ENCODE results near the gene LBHD2. TPM values are rescaled to one million over a fixed set of nuclear protein-coding genes. Genes with fewer than 3 reads are reported as not detected.

LBHD2 gene
- total and polyA plus RNA-seq, 10 of the 15 experiments (the other 5 are each of a cell fraction or from before 2014, with no cell fraction given): not detected

GRCh38 chr14:103127356-103127755 lies 43.3 kb downstream of the LBHD2 start:
- Histone ChIP-seq H3K79me2 (ENCODE audit: control insufficient read depth, insufficient read depth, low read length) (peaks cover 21% of the 10 kb centered on the region), H3K36me3 (ENCODE audit: control insufficient read depth in 2 of 2, insufficient read depth in 2 of 2, low read length in 1 of 2) (peaks cover 0 to 5% of the 10 kb centered on the region in 2 experiments; a peak in 2 of 4 replicates), H3K4me2 (ENCODE audit: control insufficient read depth, insufficient read depth) (no peak overlapping the region), H3K4me3 (no peak overlapping the region; the same call in 1 of the 2 replicates), H4K20me1 (ENCODE audit: control insufficient read depth, insufficient read depth) (no peaks in the 10 kb centered on the region), H3K9ac (ENCODE audit: control insufficient read depth, insufficient read depth, low read length) (no peak overlapping the region), H3K27ac (ENCODE audit: control insufficient read depth, insufficient read depth) (no peak overlapping the region), H3K4me1 (ENCODE audit: control insufficient read depth, insufficient read depth, low read length) (peaks cover 9% of the 10 kb centered on the region), H3K9me3 (replicated peaks; ENCODE audit: control insufficient read depth, insufficient read depth, low read length) (no peaks in the 10 kb centered on the region), H2AFZ (ENCODE audit: control insufficient read depth, low read depth, low read length) (no peak overlapping the region), H3K27me3 (replicated peaks in 1 of 2; ENCODE audit: control insufficient read depth in 2 of 2, insufficient read depth in 2 of 2, low read length in 1 of 2) (no peaks in the 10 kb centered on the region)
- ATAC-seq (no peak), FAIRE-seq (no peak), DNase-seq (ENCODE audit: low read depth, low spot score) (no peak)
- ChIA-PET CTCF (no interaction called here), SMC1A (ENCODE audit: uncharacterized antibody, unreplicated experiment) (interaction anchor here (1.0 to 1.8 kb wide), 2 partner anchors 22 to 57 kb away, joined by 3 to 6 read pairs; no protein-coding TSS in a partner anchor), RAD21 (ENCODE audit: unreplicated experiment) (no interaction called here), POLR2A (no interaction called here)
- intact Hi-C loops (cut with micrococcal nuclease; ENCODE audit: unreplicated experiment) (no loop called here), in situ Hi-C loops (cut with MboI) (no loop called here)
- 99% methylated on average over 36 of the region's 39 CpGs for WGBS (ENCODE audit: insufficient coverage, insufficient replicate concordance, low lambda C conversion rate, missing lambda C conversion rate)
- BruUV-seq (replicated peaks): no TSS peak
- no peak for TF ChIP-seq ZSCAN29 (IDR thresholded peaks at IDR 0.05)
- TF ChIP-seq, protein P1, sequence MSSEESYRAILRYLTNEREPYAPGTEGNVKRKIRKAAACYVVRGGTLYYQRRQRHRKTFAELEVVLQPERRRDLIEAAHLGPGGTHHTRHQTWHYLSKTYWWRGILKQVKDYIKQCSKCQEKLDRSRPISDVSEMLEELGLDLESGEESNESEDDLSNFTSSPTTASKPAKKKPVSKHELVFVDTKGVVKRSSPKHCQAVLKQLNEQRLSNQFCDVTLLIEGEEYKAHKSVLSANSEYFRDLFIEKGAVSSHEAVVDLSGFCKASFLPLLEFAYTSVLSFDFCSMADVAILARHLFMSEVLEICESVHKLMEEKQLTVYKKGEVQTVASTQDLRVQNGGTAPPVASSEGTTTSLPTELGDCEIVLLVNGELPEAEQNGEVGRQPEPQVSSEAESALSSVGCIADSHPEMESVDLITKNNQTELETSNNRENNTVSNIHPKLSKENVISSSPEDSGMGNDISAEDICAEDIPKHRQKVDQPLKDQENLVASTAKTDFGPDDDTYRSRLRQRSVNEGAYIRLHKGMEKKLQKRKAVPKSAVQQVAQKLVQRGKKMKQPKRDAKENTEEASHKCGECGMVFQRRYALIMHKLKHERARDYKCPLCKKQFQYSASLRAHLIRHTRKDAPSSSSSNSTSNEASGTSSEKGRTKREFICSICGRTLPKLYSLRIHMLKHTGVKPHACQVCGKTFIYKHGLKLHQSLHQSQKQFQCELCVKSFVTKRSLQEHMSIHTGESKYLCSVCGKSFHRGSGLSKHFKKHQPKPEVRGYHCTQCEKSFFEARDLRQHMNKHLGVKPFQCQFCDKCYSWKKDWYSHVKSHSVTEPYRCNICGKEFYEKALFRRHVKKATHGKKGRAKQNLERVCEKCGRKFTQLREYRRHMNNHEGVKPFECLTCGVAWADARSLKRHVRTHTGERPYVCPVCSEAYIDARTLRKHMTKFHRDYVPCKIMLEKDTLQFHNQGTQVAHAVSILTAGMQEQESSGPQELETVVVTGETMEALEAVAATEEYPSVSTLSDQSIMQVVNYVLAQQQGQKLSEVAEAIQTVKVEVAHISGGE (CRISPR knock-in tag; IDR thresholded peaks at IDR 0.05): no peak
- no peak for TF ChIP-seq E2F8 (IDR thresholded peaks at IDR 0.05; ENCODE audit: low read depth, partially characterized antibody)
- TF ChIP-seq ZNF622 (IDR thresholded peaks at IDR 0.05): no peak
- no peak for TF ChIP-seq EGR1 (IDR thresholded peaks at IDR 0.05; ENCODE audit: borderline replicate concordance in 1 of 2, low read depth in 2 of 2, low read length in 2 of 2)
- TF ChIP-seq SRF (IDR thresholded peaks at IDR 0.05; ENCODE audit: low read depth in 2 of 2, low read length in 2 of 2): no peak
- TF ChIP-seq, protein P2, sequence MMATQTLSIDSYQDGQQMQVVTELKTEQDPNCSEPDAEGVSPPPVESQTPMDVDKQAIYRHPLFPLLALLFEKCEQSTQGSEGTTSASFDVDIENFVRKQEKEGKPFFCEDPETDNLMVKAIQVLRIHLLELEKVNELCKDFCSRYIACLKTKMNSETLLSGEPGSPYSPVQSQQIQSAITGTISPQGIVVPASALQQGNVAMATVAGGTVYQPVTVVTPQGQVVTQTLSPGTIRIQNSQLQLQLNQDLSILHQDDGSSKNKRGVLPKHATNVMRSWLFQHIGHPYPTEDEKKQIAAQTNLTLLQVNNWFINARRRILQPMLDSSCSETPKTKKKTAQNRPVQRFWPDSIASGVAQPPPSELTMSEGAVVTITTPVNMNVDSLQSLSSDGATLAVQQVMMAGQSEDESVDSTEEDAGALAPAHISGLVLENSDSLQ (IDR thresholded peaks at IDR 0.05): no peak
- TF ChIP-seq, protein P3, sequence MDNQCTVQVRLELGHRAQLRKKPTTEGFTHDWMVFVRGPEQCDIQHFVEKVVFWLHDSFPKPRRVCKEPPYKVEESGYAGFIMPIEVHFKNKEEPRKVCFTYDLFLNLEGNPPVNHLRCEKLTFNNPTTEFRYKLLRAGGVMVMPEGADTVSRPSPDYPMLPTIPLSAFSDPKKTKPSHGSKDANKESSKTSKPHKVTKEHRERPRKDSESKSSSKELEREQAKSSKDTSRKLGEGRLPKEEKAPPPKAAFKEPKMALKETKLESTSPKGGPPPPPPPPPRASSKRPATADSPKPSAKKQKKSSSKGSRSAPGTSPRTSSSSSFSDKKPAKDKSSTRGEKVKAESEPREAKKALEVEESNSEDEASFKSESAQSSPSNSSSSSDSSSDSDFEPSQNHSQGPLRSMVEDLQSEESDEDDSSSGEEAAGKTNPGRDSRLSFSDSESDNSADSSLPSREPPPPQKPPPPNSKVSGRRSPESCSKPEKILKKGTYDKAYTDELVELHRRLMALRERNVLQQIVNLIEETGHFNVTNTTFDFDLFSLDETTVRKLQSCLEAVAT (IDR thresholded peaks at IDR 0.05): no peak
- TF ChIP-seq, protein P4, sequence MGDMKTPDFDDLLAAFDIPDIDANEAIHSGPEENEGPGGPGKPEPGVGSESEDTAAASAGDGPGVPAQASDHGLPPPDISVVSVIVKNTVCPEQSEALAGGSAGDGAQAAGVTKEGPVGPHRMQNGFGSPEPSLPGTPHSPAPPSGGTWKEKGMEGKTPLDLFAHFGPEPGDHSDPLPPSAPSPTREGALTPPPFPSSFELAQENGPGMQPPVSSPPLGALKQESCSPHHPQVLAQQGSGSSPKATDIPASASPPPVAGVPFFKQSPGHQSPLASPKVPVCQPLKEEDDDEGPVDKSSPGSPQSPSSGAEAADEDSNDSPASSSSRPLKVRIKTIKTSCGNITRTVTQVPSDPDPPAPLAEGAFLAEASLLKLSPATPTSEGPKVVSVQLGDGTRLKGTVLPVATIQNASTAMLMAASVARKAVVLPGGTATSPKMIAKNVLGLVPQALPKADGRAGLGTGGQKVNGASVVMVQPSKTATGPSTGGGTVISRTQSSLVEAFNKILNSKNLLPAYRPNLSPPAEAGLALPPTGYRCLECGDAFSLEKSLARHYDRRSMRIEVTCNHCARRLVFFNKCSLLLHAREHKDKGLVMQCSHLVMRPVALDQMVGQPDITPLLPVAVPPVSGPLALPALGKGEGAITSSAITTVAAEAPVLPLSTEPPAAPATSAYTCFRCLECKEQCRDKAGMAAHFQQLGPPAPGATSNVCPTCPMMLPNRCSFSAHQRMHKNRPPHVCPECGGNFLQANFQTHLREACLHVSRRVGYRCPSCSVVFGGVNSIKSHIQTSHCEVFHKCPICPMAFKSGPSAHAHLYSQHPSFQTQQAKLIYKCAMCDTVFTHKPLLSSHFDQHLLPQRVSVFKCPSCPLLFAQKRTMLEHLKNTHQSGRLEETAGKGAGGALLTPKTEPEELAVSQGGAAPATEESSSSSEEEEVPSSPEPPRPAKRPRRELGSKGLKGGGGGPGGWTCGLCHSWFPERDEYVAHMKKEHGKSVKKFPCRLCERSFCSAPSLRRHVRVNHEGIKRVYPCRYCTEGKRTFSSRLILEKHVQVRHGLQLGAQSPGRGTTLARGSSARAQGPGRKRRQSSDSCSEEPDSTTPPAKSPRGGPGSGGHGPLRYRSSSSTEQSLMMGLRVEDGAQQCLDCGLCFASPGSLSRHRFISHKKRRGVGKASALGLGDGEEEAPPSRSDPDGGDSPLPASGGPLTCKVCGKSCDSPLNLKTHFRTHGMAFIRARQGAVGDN (IDR thresholded peaks at IDR 0.05): no peak
